ENCODE results near the gene C5orf47.
"Not testable (repeated sequence)": the region's sequence is repeated elsewhere in the genome, so short reads cannot be mapped to it uniquely, and the experiment has no call there.

- TF ChIP-seq CTCF (conservative IDR thresholded peaks at IDR 0.05; ENCODE audit: low read depth, low read length): peak; percentile 55
- not testable (repeated sequence) for TF ChIP-seq EZH2 (IDR thresholded peaks at IDR 0.05; ENCODE audit: borderline replicate concordance, low read depth, low read length, poor library complexity, severe bottlenecking)
Observed at GRCh38 chr5:174020069-174020927, 31.3 kb downstream of the C5orf47 start.

Measured in A673 (cell line).